WI38 (cell line): ENCODE measurements around the gene HSP90AB1.

Experiments used
- H3K4me3 ChIP-seq: 2 replicates; pipeline ENCODE4 v1.5.1; 2011; ENCODE audit warnings: low read depth, mild to moderate bottlenecking, control low read depth, low read length
- CTCF ChIP-seq: IDR thresholded peaks from 2 replicates; pipeline ENCODE4 v1.5.1; 2012; ENCODE audit warnings: low read depth, mild to moderate bottlenecking, control low read depth, low read length

The HSP90AB1 gene

GRCh38 chr6:44278315-44278714, 31.4 kb downstream of the HSP90AB1 start:
- no peak for TF ChIP-seq CTCF
- H3K4me3 ChIP-seq = no peak overlapping the region

GRCh38 chr6:44278774-44279697, 32.1 kb downstream of the HSP90AB1 start:
- TF ChIP-seq CTCF = no peak

GRCh38 chr6:44284121-44284520, 37.2 kb downstream of the HSP90AB1 start:
- H3K4me3 ChIP-seq = no peak overlapping the region
- no peak for TF ChIP-seq CTCF

More at GRCh38 chr6:44278774-44279697, 32.1 kb downstream of the HSP90AB1 start:
- no peak overlapping the region for H3K4me3 ChIP-seq

GRCh38 chr6:44284867-44285266, 38.0 kb downstream of the HSP90AB1 start:
- H3K4me3 ChIP-seq = no peak overlapping the region
- TF ChIP-seq CTCF = no peak

- TF ChIP-seq CTCF = no peak
- H3K4me3 ChIP-seq = no peak overlapping the region
Measured at GRCh38 chr6:44285552-44286284, 38.8 kb downstream of the HSP90AB1 start.

- no peak for TF ChIP-seq CTCF
Measured at GRCh38 chr6:44286285-44286565, 39.3 kb downstream of the HSP90AB1 start.

GRCh38 chr6:44286747-44287146, 39.8 kb downstream of the HSP90AB1 start:
- TF ChIP-seq CTCF = no peak
- H3K4me3 ChIP-seq = no peak overlapping the region

More at GRCh38 chr6:44286285-44286565, 39.3 kb downstream of the HSP90AB1 start:
- no peak overlapping the region for H3K4me3 ChIP-seq
